EH (cell line): ENCODE measurements around the gene ADRM1.

Source experiments
- DNase-seq: peaks from one replicate; pipeline ENCODE4 v3.0.0-alpha.2; 2015; ENCODE audit warnings: low read depth

ADRM1 gene

GRCh38 chr20:62355878-62356588 is 53.2 kb downstream of the ADRM1 start:
- no peak for DNase-seq

GRCh38 chr20:62356589-62357186 is 53.9 kb downstream of the ADRM1 start:
- no peak for DNase-seq

- peak; percentile 59 for DNase-seq
Observed at GRCh38 chr20:62357187-62357667, 54.4 kb downstream of the ADRM1 start.

GRCh38 chr20:62357681-62358080 is 54.9 kb downstream of the ADRM1 start:
- DNase-seq: no peak
